ENCODE results near the gene FOXP1.

DNA sequence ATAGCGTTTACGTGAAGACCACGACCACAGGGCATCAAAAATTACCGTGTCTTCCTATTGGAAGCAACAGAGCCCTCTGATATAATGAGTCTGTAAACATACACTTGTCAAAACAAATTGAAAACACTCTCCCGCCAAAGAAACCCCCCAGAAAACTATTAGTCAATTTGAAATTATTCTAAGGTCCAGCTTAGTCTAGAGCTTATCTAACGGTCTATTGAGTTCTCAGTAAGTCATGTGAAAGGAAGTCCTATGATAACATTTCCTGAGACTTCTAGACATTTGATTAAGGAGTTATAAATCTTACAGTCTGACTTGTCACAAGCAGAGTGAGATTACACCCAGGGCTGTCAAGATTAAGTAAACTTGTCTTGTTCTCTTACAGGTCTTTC lies 356.3 kb downstream of the FOXP1 start:
- TF ChIP-seq, protein P1, sequence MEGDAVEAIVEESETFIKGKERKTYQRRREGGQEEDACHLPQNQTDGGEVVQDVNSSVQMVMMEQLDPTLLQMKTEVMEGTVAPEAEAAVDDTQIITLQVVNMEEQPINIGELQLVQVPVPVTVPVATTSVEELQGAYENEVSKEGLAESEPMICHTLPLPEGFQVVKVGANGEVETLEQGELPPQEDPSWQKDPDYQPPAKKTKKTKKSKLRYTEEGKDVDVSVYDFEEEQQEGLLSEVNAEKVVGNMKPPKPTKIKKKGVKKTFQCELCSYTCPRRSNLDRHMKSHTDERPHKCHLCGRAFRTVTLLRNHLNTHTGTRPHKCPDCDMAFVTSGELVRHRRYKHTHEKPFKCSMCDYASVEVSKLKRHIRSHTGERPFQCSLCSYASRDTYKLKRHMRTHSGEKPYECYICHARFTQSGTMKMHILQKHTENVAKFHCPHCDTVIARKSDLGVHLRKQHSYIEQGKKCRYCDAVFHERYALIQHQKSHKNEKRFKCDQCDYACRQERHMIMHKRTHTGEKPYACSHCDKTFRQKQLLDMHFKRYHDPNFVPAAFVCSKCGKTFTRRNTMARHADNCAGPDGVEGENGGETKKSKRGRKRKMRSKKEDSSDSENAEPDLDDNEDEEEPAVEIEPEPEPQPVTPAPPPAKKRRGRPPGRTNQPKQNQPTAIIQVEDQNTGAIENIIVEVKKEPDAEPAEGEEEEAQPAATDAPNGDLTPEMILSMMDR (conservative IDR thresholded peaks at IDR 0.05; ENCODE audit: low read depth, low read length): no peak
- TF ChIP-seq EZH2 (IDR thresholded peaks at IDR 0.05; ENCODE audit: borderline replicate concordance, low read depth, low read length, poor library complexity, severe bottlenecking): no peak
